Ovary (tissue), 9 donors: Measurements from ENCODE around the gene ATP13A4. TPM values are rescaled to one million over a fixed set of nuclear protein-coding genes. Genes with fewer than 3 reads are reported as not detected.

Source experiments
- DNase-seq, 5 donors: peaks; one replicate each; pipeline ENCODE4 v3.0.0-alpha.2; 2019 to 2020
- H3K27ac ChIP-seq, 2 donors: fragments of 200-600 bp; one replicate each; pipeline versions ENCODE4 v1.5.1 to v1.8.0; 2019 to 2022
- H3K27me3 ChIP-seq: fragments of 200-600 bp; one replicate; pipeline ENCODE4 v1.8.0; 2022
- H3K36me3 ChIP-seq: fragments of 200-600 bp; sonication (generic); one replicate; pipeline ENCODE4 v1.5.1; 2019
- H3K4me1 ChIP-seq: one replicate; pipeline ENCODE4 v1.8.1; 2013; ENCODE audit warnings: mild to moderate bottlenecking, moderate library complexity; ENCODE audit not compliant: insufficient read depth
- H3K4me3 ChIP-seq: fragments of 200-600 bp; sonication (generic); one replicate; pipeline ENCODE4 v1.5.1; 2017
- H3K9me3 ChIP-seq, 2 donors: fragments of 200-600 bp in 1 of 2; sonication (generic) in 1 of 2; one replicate each; pipeline versions ENCODE4 v1.5.1 to v1.8.1; 2013 to 2019; ENCODE audit warnings: mild to moderate bottlenecking in 1 of 2, moderate library complexity in 1 of 2
- EP300 ChIP-seq: sonication (generic); formaldehyde crosslinking; IDR thresholded peaks from one replicate; pipeline ENCODE4 v1.6.1; 2017; ENCODE audit warnings: antibody characterized with exemption
- POLR2A ChIP-seq: fragments of 450-650 bp; IDR thresholded peaks from one replicate; pipeline ENCODE4 v1.6.1; 2017; ENCODE audit warnings: antibody characterized with exemption, mild to moderate bottlenecking, moderate library complexity
- WGBS, 3 donors: extraction: QIAGEN DNeasy Blood & Tissue Kit in 1 of 3; methylation state at CpG; one replicate each; pipeline versions ENCODE4 v1.1.5 to v1.1.7; 2013 to 2017; 5-methylcytosine and 5-hydroxymethylcytosine counted together
- intact Hi-C, 4 donors: fragments of 100-400 bp; cut with DNase I; formaldehyde crosslinking; loops; one replicate each; pipeline versions ENCODE4 v1.11.0 to v1.15.1; 2022 to 2023
- polyA plus RNA-seq, 2 donors: library from polyadenylated mRNA; stranded (reverse); fragments of 200-250 nt in 1 of 2; fragments of 350-450 nt in 1 of 2; fragmentation: Illumina TruSeq in 1 of 2; extraction: RNeasy Lipid Tissue Mini Kit (QIAGEN cat#74804) in 1 of 2; gene quantifications; one replicate each; pipeline ENCODE4 v1.2.3, GENCODE V29; 2013 to 2014
- total RNA-seq, 7 donors: library from RNA; depleted of rRNA in 2 of 7; stranded (reverse); fragments of >200 nt in 2 of 7; fragmentation: NEBNext Ultra II Directional in 3 of 7; extraction: Animal tissue kit (Norgen Biotek cat#: 25700) in 3 of 7; gene quantifications; one replicate each; pipeline versions ENCODE4 v1.1.0 to v1.2.4, GENCODE V29; 2016 to 2023
- TF ChIP-seq, protein P1 (sequence below), 3 donors: fragments of 450-650 bp in 2 of 3; fragments of 200-600 bp in 1 of 3; IDR thresholded peaks; one replicate each; pipeline versions ENCODE4 v1.5.1 to v1.8.0; 2016 to 2022; ENCODE audit warnings: antibody characterized with exemption in 3 of 3, mild to moderate bottlenecking in 1 of 3
- donor health status: DM: no; HTN: no; CAD: no; lungs with moderate emphysema.
- donor health status: DM: no; HTN: no; CAD: no.
- donor health status: Bipolar disorder and iron deficiency.
- donor health status: DM: yes; HTN: yes; CAD: no.
- donor health status: DM: no; HTN: no; CAD: no.
- donor health status: DM: yes; HTN: yes; CAD: no.

The ATP13A4 gene
- total and polyA plus RNA-seq, 9 donors: 0.27 to 17.5 (median 0.51) TPM

DNA sequence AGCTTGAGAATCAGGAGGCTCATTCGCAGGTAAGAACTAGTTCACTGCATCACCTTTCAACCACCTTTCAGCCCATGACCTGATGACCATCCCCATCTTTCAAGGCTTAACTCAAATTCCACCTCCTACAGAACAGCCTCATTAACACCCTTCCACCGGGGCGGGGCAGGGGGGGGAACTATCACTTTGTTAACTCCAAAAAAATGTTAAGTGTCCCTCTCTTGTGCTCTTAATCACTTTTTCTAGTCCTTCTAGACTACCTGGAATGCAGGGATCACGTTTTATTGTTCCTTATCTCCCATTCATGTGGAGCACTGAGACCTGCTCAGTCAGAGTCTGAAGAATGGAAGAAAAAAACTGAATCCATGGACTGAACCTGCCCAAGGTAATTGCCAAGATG lies 51.8 kb downstream of the ATP13A4 start:
- intact Hi-C loops: no loop called here
- H3K4me3 ChIP-seq: no peak overlapping the region
- no peaks in the 10 kb centered on the region for H3K9me3 ChIP-seq
- DNase-seq: no peak
- H3K36me3 ChIP-seq: no peaks in the 10 kb centered on the region
- H3K27me3 ChIP-seq: no peaks in the 10 kb centered on the region
- WGBS, 3 donors: 66 to 72% (median 71%) methylated on average over 4 of the region's 4 CpGs
- TF ChIP-seq, protein P1, sequence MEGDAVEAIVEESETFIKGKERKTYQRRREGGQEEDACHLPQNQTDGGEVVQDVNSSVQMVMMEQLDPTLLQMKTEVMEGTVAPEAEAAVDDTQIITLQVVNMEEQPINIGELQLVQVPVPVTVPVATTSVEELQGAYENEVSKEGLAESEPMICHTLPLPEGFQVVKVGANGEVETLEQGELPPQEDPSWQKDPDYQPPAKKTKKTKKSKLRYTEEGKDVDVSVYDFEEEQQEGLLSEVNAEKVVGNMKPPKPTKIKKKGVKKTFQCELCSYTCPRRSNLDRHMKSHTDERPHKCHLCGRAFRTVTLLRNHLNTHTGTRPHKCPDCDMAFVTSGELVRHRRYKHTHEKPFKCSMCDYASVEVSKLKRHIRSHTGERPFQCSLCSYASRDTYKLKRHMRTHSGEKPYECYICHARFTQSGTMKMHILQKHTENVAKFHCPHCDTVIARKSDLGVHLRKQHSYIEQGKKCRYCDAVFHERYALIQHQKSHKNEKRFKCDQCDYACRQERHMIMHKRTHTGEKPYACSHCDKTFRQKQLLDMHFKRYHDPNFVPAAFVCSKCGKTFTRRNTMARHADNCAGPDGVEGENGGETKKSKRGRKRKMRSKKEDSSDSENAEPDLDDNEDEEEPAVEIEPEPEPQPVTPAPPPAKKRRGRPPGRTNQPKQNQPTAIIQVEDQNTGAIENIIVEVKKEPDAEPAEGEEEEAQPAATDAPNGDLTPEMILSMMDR (IDR thresholded peaks at IDR 0.05): no peak
- TF ChIP-seq POLR2A (no peak), EP300 (no peak)
- no peaks in the 10 kb centered on the region for H3K4me1 ChIP-seq
- no peak overlapping the region for H3K27ac ChIP-seq

GRCh38 chr3:193499801-193500485 lies 54.8 kb downstream of the ATP13A4 start:
- Histone ChIP-seq H3K4me3 (no peak overlapping the region), H3K36me3 (no peaks in the 10 kb centered on the region), H3K27me3 (no peaks in the 10 kb centered on the region), H3K27ac (no peak overlapping the region), H3K9me3 (no peaks in the 10 kb centered on the region), H3K4me1 (no peaks in the 10 kb centered on the region)
- WGBS, 3 donors: 57 to 59% (median 57%) methylated on average over 7 of the region's 7 CpGs
- DNase-seq: no peak
- TF ChIP-seq EP300 (no peak), POLR2A (no peak)
- TF ChIP-seq, protein P1 (IDR thresholded peaks at IDR 0.05): no peak
- intact Hi-C loops: no loop called here

DNA sequence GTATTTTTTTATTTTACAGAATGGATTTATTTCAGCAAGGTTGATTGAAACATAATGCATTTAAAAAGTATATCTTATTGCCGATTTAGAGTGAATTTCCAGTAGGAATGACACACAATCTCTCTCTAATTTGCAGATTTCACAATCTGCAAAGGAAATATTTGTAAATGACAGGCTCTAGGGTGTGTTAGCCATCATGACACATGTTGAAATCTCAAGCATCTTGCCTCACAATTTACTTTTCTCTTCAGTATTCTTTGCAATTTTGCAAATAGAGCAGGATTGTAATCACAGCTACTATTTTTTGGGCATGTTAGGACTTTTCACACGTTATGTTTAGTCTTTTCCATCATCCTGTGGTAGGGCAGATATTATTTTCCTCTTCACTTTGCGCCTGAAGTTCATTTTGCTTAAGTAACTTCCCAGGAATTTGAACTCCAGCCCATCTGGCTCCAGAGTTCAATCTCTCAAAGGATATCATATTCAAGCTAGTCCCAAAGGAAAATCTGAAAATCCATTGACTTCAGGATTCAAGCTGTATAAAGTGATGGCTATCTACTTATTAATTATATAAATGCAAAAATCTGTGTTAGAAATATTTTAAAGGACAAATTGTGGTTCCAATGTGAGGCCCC lies 55.4 kb downstream of the ATP13A4 start:
- WGBS, 3 donors: 30 to 35% (median 31%) methylated on average over 3 of the region's 3 CpGs
- Histone ChIP-seq H3K9me3 (no peaks in the 10 kb centered on the region), H3K27me3 (no peaks in the 10 kb centered on the region), H3K27ac (no peak overlapping the region), H3K4me1 (no peaks in the 10 kb centered on the region), H3K4me3 (no peak overlapping the region), H3K36me3 (no peaks in the 10 kb centered on the region)
- intact Hi-C loops: no loop called here
- TF ChIP-seq, protein P1 (IDR thresholded peaks at IDR 0.05): no peak
- TF ChIP-seq EP300 (no peak), POLR2A (no peak)
- no peak for DNase-seq

DNA sequence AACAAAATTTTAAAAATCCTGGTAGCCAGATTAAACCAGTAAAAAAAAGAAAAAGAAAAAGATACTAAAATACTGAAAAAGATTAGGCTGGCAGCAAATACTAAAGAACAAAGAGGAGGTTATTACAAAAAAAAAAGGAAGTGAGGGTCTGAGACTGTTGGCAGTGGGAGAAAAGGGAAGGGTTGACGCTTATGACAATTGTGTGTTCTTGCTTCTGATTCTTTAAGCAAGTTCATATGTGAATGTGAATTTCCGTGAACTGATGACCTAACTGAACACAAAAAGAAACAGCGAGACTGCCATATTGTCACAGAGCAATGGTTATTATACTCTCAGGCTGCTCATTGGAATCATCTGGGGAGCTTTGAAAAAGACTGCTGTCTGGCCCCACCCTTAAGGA lies 56.5 kb downstream of the ATP13A4 start:
- H3K27me3 ChIP-seq: no peaks in the 10 kb centered on the region
- no peaks in the 10 kb centered on the region for H3K9me3 ChIP-seq
- DNase-seq: no peak
- TF ChIP-seq, protein P1 (IDR thresholded peaks at IDR 0.05): no peak
- TF ChIP-seq EP300: no peak
- no peak for TF ChIP-seq POLR2A
- H3K4me3 ChIP-seq: no peak overlapping the region
- no peak overlapping the region for H3K27ac ChIP-seq
- intact Hi-C loops: no loop called here
- H3K4me1 ChIP-seq: no peaks in the 10 kb centered on the region
- WGBS, 3 donors: 88 to 95% (median 95%) methylated on average over 3 of the region's 3 CpGs
- no peaks in the 10 kb centered on the region for H3K36me3 ChIP-seq
